HUES6 (cell line): ENCODE data around the gene USP35.
A peak's percentile ranks its signal among the peaks of the same experiment; 100 is the strongest.

Experiments
- H3K27ac ChIP-seq: 2 replicates; pipeline ENCODE4 v1.7.0; 2013; ENCODE audit warnings: low read depth, mild to moderate bottlenecking, low read length, inconsistent platforms
- H3K27me3 ChIP-seq: 2 replicates; pipeline ENCODE4 v1.6.1; 2013; ENCODE audit warnings: low read length; ENCODE audit not compliant: control insufficient read depth, insufficient read depth
- H3K36me3 ChIP-seq: 2 replicates; pipeline ENCODE4 v1.6.1; 2013; ENCODE audit warnings: low read length; ENCODE audit not compliant: control insufficient read depth, insufficient read depth
- H3K4me1 ChIP-seq: 2 replicates; pipeline ENCODE4 v1.6.1; 2013; ENCODE audit warnings: low read length; ENCODE audit not compliant: control insufficient read depth, insufficient read depth
- H3K4me3 ChIP-seq: 2 replicates; pipeline ENCODE4 v1.5.1; 2013; ENCODE audit warnings: low read depth, low read length
- H3K9ac ChIP-seq: one replicate; pipeline ENCODE4 v1.6.1; 2013; ENCODE audit warnings: mild to moderate bottlenecking, low read length
- H3K9me3 ChIP-seq: 2 replicates; pipeline ENCODE4 v1.6.1; 2013; ENCODE audit warnings: low read depth, low read length; ENCODE audit not compliant: control insufficient read depth, insufficient read depth

The USP35 gene

DNA sequence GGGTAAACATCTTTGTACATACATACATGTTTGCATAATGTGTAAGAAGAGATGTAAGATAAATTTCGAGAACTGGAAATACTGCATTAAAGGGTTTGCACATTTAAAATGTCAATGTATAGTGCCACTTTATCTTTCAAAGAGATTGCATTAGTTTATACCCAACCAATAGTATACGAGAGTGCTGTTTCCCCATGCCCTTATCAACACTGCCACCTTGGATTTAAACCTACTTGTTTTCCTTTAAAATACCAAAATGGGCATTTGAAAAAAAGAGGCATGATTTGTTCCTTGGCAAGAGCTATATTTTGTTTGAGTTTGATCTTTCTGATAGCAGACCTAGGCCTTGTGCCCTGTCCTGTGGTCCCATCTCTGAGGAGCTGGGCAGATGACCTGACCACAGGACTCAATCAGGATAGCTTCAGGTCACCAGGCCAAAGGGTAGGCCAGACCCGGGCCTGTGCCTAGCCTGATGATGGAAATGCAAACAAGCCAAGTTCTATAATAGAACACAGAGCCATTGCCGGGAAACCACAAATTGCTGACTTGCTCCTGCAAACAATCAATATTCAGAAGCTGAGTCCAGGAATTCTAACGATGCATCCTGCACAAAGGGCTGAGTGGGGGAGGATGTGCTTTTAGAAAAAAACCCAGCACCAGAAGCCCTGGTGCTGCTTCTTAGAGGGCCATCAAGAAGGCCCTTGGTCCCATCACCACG, 32.4 kb upstream of the USP35 start:
- no peaks in the 10 kb centered on the region for H3K36me3 ChIP-seq
- no peak overlapping the region for H3K9ac ChIP-seq
- H3K4me3 ChIP-seq, result no peak overlapping the region
- H3K27me3 ChIP-seq, result no peaks in the 10 kb centered on the region
- H3K27ac ChIP-seq, result no peak overlapping the region
- no peaks in the 10 kb centered on the region for H3K4me1 ChIP-seq
- no peaks in the 10 kb centered on the region for H3K9me3 ChIP-seq

DNA sequence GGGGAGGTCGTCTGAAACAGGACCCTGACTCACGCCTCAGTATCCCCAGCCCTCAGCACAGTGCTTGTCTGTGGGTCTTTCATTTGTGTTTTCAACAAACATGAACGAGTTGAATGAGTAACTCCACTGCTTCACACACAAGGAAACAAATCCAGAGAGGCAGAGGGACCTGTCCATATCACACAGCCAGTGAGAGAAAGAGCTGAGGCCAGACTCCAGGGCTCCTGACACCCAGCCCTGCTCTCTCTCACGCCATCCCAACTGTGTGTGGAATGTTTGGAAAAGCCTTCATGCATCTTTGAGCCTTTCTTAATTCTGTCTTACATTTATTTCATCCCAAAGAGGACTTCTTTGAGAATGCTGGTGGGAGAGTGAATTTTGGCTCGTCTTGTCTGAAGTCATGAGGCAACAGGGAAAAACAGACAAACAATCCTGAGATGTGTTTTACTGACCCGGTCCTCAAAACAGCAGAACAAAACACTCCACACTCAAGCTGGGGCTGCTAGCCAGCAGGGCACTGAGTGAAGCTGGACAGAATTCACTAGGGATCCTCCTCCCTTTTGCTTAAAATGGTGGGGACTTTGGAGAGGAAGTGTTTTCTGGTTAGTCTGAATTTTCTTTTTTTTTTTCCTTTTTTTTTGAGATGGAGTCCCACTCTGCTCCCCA, 29.6 kb upstream of the USP35 start:
- H3K9ac ChIP-seq, result peak overlapping the region; percentile 12
- H3K9me3 ChIP-seq, result no peaks in the 10 kb centered on the region
- no peaks in the 10 kb centered on the region for H3K27me3 ChIP-seq
- H3K4me1 ChIP-seq, result no peaks in the 10 kb centered on the region
- no peak overlapping the region for H3K4me3 ChIP-seq
- no peak overlapping the region for H3K27ac ChIP-seq
- H3K36me3 ChIP-seq, result no peaks in the 10 kb centered on the region

DNA sequence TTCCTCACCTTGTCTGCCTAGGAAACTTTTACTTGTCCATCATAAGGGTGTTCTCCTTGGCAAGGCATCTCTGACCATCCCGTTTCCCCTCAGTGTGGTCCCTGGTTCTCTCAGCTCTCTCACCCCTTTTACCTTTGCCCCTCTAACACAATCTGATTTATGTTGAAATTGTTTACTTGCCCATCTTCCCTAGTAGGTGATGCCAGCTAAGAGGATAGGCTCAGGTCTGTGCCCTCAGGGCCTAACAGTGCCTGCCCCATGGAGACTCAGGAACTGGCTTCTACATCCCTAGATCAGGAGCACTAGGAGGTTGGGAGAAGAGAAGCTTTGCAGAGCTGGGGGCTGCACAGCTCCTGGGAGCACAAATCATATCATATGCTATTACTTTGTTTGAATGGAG, 28.2 kb upstream of the USP35 start:
- Histone ChIP-seq H3K9me3 (no peaks in the 10 kb centered on the region), H3K27me3 (no peaks in the 10 kb centered on the region), H3K4me1 (no peaks in the 10 kb centered on the region), H3K36me3 (no peaks in the 10 kb centered on the region), H3K4me3 (no peak overlapping the region), H3K9ac (no peak overlapping the region), H3K27ac (no peak overlapping the region)

DNA sequence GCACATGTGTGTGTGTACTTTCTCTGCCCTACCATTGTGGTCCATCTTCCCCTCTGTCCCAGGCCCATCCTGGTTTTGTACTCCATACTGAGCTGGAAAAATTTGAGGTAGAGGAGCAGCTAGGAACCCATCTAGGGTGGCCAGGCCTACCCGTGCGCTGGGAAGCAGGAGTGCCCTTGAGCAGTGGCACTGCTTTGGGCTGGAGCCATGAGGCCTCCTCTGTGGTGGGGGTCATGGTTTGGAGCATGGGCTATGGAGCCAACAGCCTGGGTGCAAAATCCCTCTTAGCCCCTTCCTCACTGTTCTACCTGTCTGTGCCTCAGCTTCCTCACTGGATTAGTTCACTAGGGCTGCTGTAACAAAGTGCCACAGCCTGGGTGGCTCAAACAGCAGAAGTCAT, 27.4 kb upstream of the USP35 start:
- no peak overlapping the region for H3K4me3 ChIP-seq
- no peaks in the 10 kb centered on the region for H3K36me3 ChIP-seq
- H3K27me3 ChIP-seq, result no peaks in the 10 kb centered on the region
- no peak overlapping the region for H3K9ac ChIP-seq
- no peak overlapping the region for H3K27ac ChIP-seq
- H3K4me1 ChIP-seq, result no peaks in the 10 kb centered on the region
- H3K9me3 ChIP-seq, result no peaks in the 10 kb centered on the region

DNA sequence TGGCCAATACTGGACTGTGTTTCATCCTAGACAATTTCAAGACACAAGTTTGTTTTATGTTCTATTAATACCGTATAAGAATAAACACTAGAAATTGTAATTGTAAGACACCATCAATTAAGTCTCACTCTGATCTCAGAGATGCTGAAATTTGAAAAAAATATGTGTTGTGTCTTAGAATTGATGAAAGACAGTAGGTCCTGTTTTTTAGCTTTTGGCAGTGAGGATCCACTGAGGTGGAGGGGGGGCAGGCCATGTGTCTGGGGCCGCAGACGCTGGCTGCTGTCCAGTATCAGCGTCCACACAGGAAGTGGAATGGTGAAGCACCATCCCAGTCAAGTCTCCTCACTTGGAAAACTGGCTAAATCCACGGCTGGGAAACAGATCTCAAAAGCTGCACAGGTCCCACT, 26.8 kb upstream of the USP35 start:
- Histone ChIP-seq H3K27ac (no peak overlapping the region), H3K4me3 (no peak overlapping the region), H3K9ac (no peak overlapping the region), H3K27me3 (no peaks in the 10 kb centered on the region), H3K9me3 (no peaks in the 10 kb centered on the region), H3K36me3 (no peaks in the 10 kb centered on the region), H3K4me1 (peaks cover 2% of the 10 kb centered on the region; the same call in 1 of the 2 replicates)

DNA sequence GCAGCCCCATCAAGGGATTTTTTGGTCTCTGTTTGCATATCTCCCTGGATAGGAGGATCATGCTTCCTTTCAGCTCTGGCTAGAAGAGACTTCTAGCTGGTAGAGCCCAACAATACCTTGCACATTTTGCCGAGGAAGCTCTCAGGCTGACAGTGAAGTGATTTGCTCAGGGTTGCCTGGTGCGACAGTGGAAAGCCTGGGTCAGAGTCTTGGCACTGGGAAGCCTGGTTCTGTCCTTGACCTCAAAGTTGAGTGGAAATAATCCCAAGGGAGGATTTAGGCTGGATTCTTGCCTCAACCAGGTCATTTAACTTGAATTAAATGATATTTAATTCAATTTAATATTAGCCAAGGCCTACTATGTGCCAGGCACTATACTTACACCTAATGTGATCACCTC, 24.9 kb upstream of the USP35 start:
- Histone ChIP-seq H3K27ac (no peak overlapping the region), H3K9me3 (no peaks in the 10 kb centered on the region), H3K27me3 (no peaks in the 10 kb centered on the region), H3K4me3 (no peak overlapping the region), H3K9ac (no peak overlapping the region), H3K4me1 (peaks cover 7% of the 10 kb centered on the region; the same call in 1 of the 2 replicates), H3K36me3 (no peaks in the 10 kb centered on the region)

DNA sequence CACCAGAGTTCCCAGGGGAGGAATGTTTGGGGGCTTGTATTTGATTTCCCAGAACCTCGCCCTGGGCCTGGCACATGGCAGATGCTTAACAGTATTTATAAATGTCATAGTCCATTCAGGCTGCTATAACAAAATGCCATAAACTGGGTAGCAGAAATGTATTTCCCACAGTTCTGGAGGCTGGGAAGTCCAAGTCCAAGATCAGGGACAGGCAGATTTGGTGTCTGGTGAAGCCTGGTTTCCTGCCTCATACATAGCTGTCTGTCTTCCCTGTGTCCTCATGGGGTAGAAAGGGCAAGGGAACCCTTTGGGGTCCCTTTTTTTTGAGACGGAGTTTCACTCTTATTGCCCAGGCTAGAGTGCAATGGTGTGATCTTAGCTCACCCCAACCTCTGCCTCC, 24.2 kb upstream of the USP35 start:
- peaks cover 7% of the 10 kb centered on the region; the same call in 1 of the 2 replicates for H3K4me1 ChIP-seq
- H3K9me3 ChIP-seq, result no peaks in the 10 kb centered on the region
- H3K4me3 ChIP-seq, result no peak overlapping the region
- no peak overlapping the region for H3K27ac ChIP-seq
- no peaks in the 10 kb centered on the region for H3K27me3 ChIP-seq
- H3K9ac ChIP-seq, result no peak overlapping the region
- H3K36me3 ChIP-seq, result no peaks in the 10 kb centered on the region

DNA sequence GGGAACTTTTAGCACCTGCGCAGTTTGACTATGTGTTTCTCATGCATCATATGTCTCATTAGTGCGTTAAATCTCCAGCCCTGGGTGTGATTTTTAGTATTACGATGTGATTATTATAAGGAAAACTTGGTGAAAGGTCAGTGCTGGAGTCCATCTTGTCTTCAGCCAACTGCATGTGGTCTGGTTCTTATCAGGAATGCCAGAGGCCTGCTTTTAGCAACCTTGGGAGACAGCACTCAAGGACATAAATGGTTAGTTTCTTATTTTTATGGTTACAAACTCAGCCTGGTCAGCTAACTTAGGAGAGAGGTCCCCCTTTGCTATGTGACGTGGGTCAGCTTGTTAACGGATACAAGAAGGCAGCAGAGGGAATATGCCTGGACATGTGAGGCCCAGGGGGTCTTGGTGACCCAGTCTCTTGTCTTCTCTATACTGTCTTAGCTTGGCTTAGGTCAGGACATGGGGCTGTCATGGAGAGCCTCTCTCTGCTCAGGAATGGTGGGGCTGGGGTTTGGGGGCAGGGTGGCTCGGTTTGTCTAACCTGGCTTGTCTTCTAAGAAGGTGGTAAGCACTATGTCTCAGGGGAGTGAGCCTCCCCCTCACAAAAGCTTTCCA, 21.8 kb upstream of the USP35 start:
- H3K36me3 ChIP-seq, result no peaks in the 10 kb centered on the region
- H3K27me3 ChIP-seq, result no peaks in the 10 kb centered on the region
- no peak overlapping the region for H3K9ac ChIP-seq
- peaks cover 7% of the 10 kb centered on the region; the same call in 1 of the 2 replicates for H3K4me1 ChIP-seq
- no peak overlapping the region for H3K4me3 ChIP-seq
- H3K9me3 ChIP-seq, result no peaks in the 10 kb centered on the region
- no peak overlapping the region for H3K27ac ChIP-seq

DNA sequence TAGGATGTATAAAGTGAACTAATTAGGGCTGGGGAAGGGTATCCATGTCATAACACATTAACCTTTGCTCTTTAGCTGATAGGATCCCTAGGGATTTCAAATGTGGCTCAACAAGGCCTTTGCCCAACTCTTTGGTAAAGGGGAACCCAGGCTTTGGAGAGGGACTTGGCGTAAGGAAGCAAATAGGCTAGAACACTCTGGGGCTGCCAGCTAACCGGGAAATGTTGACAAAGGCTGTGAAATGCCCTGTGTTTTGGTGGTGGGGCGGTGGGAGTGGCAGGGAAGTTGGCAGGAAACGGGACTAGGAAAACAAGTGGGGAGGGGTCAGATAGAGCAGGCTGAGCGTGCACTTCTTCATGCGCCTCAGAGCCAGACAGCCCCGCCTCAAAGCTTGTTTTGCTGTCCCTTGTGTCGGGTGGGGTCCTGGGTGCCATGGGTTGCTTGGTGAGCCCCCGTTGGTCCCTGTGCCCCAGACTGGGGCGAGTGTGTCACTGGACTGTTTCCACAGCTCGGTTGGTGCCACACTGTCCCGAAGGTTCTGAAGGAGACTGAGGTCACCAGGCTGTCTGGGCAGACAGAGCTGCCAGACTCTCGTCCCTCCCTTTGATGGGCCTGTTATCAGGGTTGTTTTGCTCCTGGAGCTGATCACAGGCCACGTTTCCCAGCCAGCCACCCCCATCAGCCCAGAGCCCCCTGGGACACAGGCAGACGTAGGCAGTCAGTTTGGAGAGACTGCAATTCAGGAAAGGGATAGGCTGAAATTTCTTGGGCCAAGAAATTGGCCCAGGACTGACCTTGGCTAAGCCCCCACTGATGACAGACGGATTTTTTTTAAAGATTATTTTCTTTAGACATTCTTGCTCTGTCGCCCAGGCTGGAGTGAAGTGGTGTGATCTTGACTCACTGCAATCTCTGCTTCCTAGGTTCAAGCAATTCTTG, 19.9 kb upstream of the USP35 start:
- Histone ChIP-seq H3K4me3 (no peak overlapping the region), H3K27ac (no peak overlapping the region), H3K27me3 (no peaks in the 10 kb centered on the region), H3K36me3 (no peaks in the 10 kb centered on the region), H3K4me1 (peaks cover 7% of the 10 kb centered on the region; the same call in 1 of the 2 replicates), H3K9me3 (no peaks in the 10 kb centered on the region), H3K9ac (peak overlapping the region; percentile 27)

DNA sequence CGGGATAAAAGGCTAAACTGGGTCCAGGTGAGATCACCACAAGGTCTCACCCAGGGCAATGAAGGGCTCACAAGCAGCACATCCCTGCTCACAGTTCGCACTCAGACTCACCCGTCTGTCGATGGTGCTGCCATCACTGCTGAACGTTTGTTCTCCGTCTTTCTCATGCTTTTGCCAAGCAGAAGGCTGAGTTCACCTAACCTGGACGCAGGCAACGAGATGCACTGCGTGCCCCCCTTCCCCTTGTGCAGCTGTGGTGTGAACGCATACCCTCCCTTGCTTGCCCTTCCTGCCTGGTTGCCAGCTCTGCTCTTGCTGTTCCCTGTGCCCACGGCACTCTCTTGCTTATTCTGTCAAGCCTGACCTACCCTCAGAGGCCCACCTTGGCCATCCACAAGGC, 18.3 kb upstream of the USP35 start:
- no peaks in the 10 kb centered on the region for H3K27me3 ChIP-seq
- H3K4me3 ChIP-seq, result no peak overlapping the region
- H3K4me1 ChIP-seq, result peaks cover 7% of the 10 kb centered on the region; the same call in 1 of the 2 replicates
- no peak overlapping the region for H3K27ac ChIP-seq
- H3K9ac ChIP-seq, result no peak overlapping the region
- no peaks in the 10 kb centered on the region for H3K9me3 ChIP-seq
- H3K36me3 ChIP-seq, result no peaks in the 10 kb centered on the region
